Thyroid gland (tissue), 4 donors: ENCODE measurements around the gene CTTNBP2NL. TPM values are rescaled to one million over a fixed set of nuclear protein-coding genes. Genes with fewer than 3 reads are reported as not detected.

Experiments used
- DNase-seq, 2 donors: peaks; one replicate each; pipeline ENCODE4 v3.0.0-alpha.2; 2019
- H3K27ac ChIP-seq, 3 donors: fragments of 200-600 bp; sonication (generic); 1 replicate in 2 of 3; 2 replicates in 1 of 3; pipeline ENCODE4 v1.5.1; 2016 to 2019; ENCODE audit warnings: mild to moderate bottlenecking in 1 of 3, moderate library complexity in 1 of 3
- H3K27me3 ChIP-seq: fragments of 200-600 bp; sonication (generic); one replicate; pipeline ENCODE4 v1.5.1; 2019
- H3K36me3 ChIP-seq, 2 donors: fragments of 200-600 bp; sonication (generic); one replicate each; pipeline ENCODE4 v1.5.1; 2016 to 2019
- H3K4me1 ChIP-seq, 2 donors: fragments of 200-600 bp; sonication (generic); one replicate each; pipeline ENCODE4 v1.5.1; 2017 to 2019
- H3K4me3 ChIP-seq, 3 donors: fragments of 200-600 bp; sonication (generic); replicated peaks in 1 of 3; 1 replicate in 2 of 3; 2 replicates in 1 of 3; pipeline ENCODE4 v1.5.1; 2016; ENCODE audit warnings: mild to moderate bottlenecking in 1 of 3
- H3K9me3 ChIP-seq: fragments of 200-600 bp; sonication (generic); one replicate; pipeline ENCODE4 v1.5.1; 2017
- CTCF ChIP-seq, 6 experiments: fragments of 200-600 bp in 3 of 6; fragments of 450-650 bp in 3 of 6; sonication (generic) in 3 of 6; IDR thresholded peaks; one replicate each; pipeline ENCODE4 v1.5.1; 2016 to 2019; ENCODE audit warnings: antibody characterized with exemption in 6 of 6, mild to moderate bottlenecking in 2 of 6, inconsistent platforms in 1 of 6, moderate library complexity in 1 of 6
- POLR2A ChIP-seq, 2 donors: fragments of 450-650 bp; IDR thresholded peaks; one replicate each; pipeline ENCODE4 v1.6.1; 2017; ENCODE audit warnings: antibody characterized with exemption in 2 of 2, mild to moderate bottlenecking in 2 of 2, moderate library complexity in 1 of 2
- WGBS, 2 donors: methylation state at CpG; one replicate each; pipeline ENCODE4 v1.1.5; 2017; 5-methylcytosine and 5-hydroxymethylcytosine counted together
- intact Hi-C: fragments of 100-400 bp; cut with DNase I; formaldehyde crosslinking; loops from one replicate; pipeline ENCODE4 v1.15.1; 2023
- microRNA-seq: library from miRNA; unstranded; fragments of <30 nt; microRNA quantifications from one replicate; pipeline ENCODE4, GENCODE V29; 2016
- small RNA-seq: library from RNA; depleted of rRNA; stranded (forward); fragments of <200 nt; gene quantifications from one replicate; pipeline ENCODE3, GENCODE V24; 2016
- total RNA-seq, 4 donors: library from RNA; depleted of rRNA; stranded (reverse); fragments of >200 nt; gene quantifications; one replicate each; pipeline ENCODE4 v1.2.3, GENCODE V29; 2016

The CTTNBP2NL gene
- total RNA-seq, 4 donors from 2014 or later: 11.8 to 20.7 (median 19.2) TPM

GRCh38 chr1:112508278-112509004, 112.4 kb downstream of the CTTNBP2NL start, which contains the start of gene WNT2B:
TSS of gene WNT2B (plus strand) at chr1:112508965. CDS start at chr1:112509263, 298 bp downstream.
- Histone ChIP-seq H3K36me3 (no peaks in the 10 kb centered on the region), H3K27me3 (peaks cover 6% of the 10 kb centered on the region), H3K4me1 (peaks cover 9 to 16% of the 10 kb centered on the region in 2 donors), H3K27ac (no peak within 1 kb of the TSS), H3K9me3 (no peaks in the 10 kb centered on the region), H3K4me3 (peak within 1 kb of the TSS in 2 of 3 donors; percentile 2 to 34)
- TF ChIP-seq POLR2A (IDR thresholded peaks at IDR 0.05) (no peak), CTCF (IDR thresholded peaks at IDR 0.05) (no peak)
- 0 to 1% methylated on average over 7 to 28 of the region's 69 CpGs for WGBS, 2 donors
- intact Hi-C loops: loop anchor here (10.0 kb wide), 1 partner anchor 196 kb away; the partner anchor contains the start of gene RHOC
- DNase-seq: no peak

- Histone ChIP-seq H3K27ac (no peak overlapping the region), H3K36me3 (no peaks in the 10 kb centered on the region), H3K27me3 (peaks cover 6% of the 10 kb centered on the region), H3K4me3 (peak overlapping the region in 2 of 3 donors; percentile 2 to 34), H3K9me3 (no peaks in the 10 kb centered on the region), H3K4me1 (peaks cover 9 to 16% of the 10 kb centered on the region in 2 donors)
- intact Hi-C loops: loop anchor here (10.0 kb wide), 1 partner anchor 196 kb away; the partner anchor contains the start of gene RHOC
- TF ChIP-seq CTCF (IDR thresholded peaks at IDR 0.05) (no peak), POLR2A (IDR thresholded peaks at IDR 0.05) (no peak)
- peak in 1 of 2 donors; percentile 17 for DNase-seq
- 14 to 28% methylated on average over 28 to 35 of the region's 66 CpGs for WGBS, 2 donors
Measured at GRCh38 chr1:112509005-112509659, 113.1 kb downstream of the CTTNBP2NL start.

DNA sequence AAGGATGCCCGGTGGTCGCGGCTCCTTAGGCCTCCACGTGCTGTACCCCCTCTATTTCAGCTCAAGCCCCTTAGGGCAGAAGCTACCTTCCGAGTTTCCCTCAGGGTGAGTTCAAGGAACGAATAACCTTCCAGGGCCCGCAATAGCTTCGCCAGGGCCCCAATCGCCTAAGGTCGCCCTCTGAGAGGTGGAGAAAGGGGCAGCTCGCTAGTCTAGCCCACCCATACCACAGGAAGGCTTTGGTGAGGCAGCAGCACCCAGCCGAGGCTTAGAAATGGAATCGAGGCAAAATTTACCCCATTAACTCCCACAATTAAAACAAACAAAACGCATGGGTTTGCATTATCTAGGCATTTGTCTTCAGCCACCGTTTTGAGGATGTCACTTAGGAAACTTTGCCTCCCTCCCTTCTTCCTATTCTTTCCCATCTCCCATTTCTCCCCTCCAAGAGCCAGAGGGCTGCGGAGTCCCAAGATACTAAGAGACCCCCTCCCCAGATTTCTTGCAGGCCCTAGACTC, 113.7 kb downstream of the CTTNBP2NL start:
- Histone ChIP-seq H3K27ac (no peak overlapping the region), H3K4me1 (peaks cover 9 to 16% of the 10 kb centered on the region in 2 donors), H3K27me3 (peaks cover 6% of the 10 kb centered on the region), H3K36me3 (no peaks in the 10 kb centered on the region), H3K9me3 (no peaks in the 10 kb centered on the region), H3K4me3 (no peak overlapping the region)
- no peak for DNase-seq
- no peak for TF ChIP-seq CTCF (IDR thresholded peaks at IDR 0.05)
- no peak for TF ChIP-seq POLR2A (IDR thresholded peaks at IDR 0.05)
- intact Hi-C loops: loop anchor here (10.0 kb wide), 1 partner anchor 195 kb away; the partner anchor contains the start of gene RHOC
- 43 to 44% methylated on average over 16 of the region's 16 CpGs for WGBS, 2 donors

DNA sequence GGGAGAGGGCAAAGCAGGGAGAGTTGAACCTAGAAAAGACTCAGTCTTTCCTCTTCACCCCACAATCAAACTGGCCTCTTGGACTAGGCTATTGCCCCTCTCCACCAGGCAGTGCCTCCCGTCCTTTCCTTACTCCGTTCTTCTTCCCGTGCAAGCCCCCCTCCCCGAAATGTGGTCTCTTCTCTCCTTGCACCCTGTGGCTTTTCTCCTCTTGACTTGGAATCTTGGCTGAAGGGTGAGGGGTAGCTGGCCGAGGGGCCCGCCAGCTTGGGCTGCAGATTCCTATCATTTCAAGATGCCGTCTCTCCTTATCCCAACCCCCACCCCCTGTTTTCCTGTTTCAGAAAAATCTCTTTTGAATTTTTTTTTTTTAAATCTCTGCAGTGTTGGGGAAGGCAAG, 114.3 kb downstream of the CTTNBP2NL start:
- Histone ChIP-seq H3K4me1 (peaks cover 9 to 16% of the 10 kb centered on the region in 2 donors), H3K27ac (no peak overlapping the region), H3K36me3 (no peaks in the 10 kb centered on the region), H3K27me3 (peaks cover 6% of the 10 kb centered on the region), H3K9me3 (no peaks in the 10 kb centered on the region), H3K4me3 (no peak overlapping the region)
- WGBS, 2 donors: 69 to 77% methylated on average over 7 of the region's 7 CpGs
- intact Hi-C loops: no loop called here
- no peak for DNase-seq
- TF ChIP-seq CTCF (IDR thresholded peaks at IDR 0.05) (no peak), POLR2A (IDR thresholded peaks at IDR 0.05) (no peak)

Small RNAs within 50 kb of the gene (microRNA-seq; reads per million reads assigned to microRNA genes)
- gene MIR4256: not detected

Small RNAs within 50 kb of the gene (small RNA-seq; reads per million reads assigned to genes)
- not detected for gene RF01210

Other genes starting within 250 kb of the CTTNBP2NL start
- gene WNT2B, start 112.8 kb downstream of the CTTNBP2NL start, total RNA-seq: 1 to 10 TPM in 3 of 4 donors, under 1 TPM in 1; 0.78 to 2.6 (median 1.4) TPM
- 10 to 100 TPM; 27.3 to 46.4 (median 44.9) TPM for gene ST7L, start 222.9 kb downstream of the CTTNBP2NL start, total RNA-seq
- 100 to 1,000 TPM; 106 to 162 (median 130) TPM for gene CAPZA1, start 223.6 kb downstream of the CTTNBP2NL start, total RNA-seq